Left renal cortex interstitium (tissue), 4 donors: Measurements from ENCODE around the gene NEK10. TPM values are rescaled to one million over a fixed set of nuclear protein-coding genes. Genes with fewer than 3 reads are reported as not detected.

Experiments
- DNase-seq, 4 donors: peaks; one replicate each; pipeline ENCODE4 v3.0.0-alpha.2; 2013; ENCODE audit warnings: low read depth in 4 of 4, low spot score in 2 of 4, missing footprints in 1 of 4
- polyA plus RNA-seq, 4 donors: library from polyadenylated mRNA; unstranded; fragments of 120-200 nt; gene quantifications; one replicate each; pipeline ENCODE4 v1.2.1, GENCODE V29; 2013; ENCODE audit not compliant: insufficient read length in 4 of 4

Gene NEK10
- polyA plus RNA-seq, 4 donors: 1.2 to 2.3 (median 2.0) TPM

- no peak for DNase-seq
Measured at GRCh38 chr3:27115352-27115751, 253.8 kb downstream of the NEK10 start.

- no peak for DNase-seq
Measured at GRCh38 chr3:27114684-27115083, 254.5 kb downstream of the NEK10 start.

- no peak for DNase-seq
Measured at GRCh38 chr3:27114129-27114528, 255.1 kb downstream of the NEK10 start.

- no peak for DNase-seq
Measured at GRCh38 chr3:27110020-27110419, 259.2 kb downstream of the NEK10 start.

GRCh38 chr3:27108322-27108721, 260.9 kb downstream of the NEK10 start:
- DNase-seq: no peak

- DNase-seq: no peak
Measured at GRCh38 chr3:27105904-27106303, 263.3 kb downstream of the NEK10 start.

- no peak for DNase-seq
Measured at GRCh38 chr3:27097182-27097581, 272.0 kb downstream of the NEK10 start.

GRCh38 chr3:27095553-27096222, 273.5 kb downstream of the NEK10 start:
- DNase-seq: no peak

GRCh38 chr3:27094721-27095120, 274.5 kb downstream of the NEK10 start:
- DNase-seq: no peak

GRCh38 chr3:27093771-27094170, 275.4 kb downstream of the NEK10 start:
- DNase-seq: no peak

- DNase-seq: no peak
Measured at GRCh38 chr3:27090275-27091041, 278.7 kb downstream of the NEK10 start.

- no peak for DNase-seq
Measured at GRCh38 chr3:27089645-27090044, 279.5 kb downstream of the NEK10 start.

GRCh38 chr3:27089068-27089467, 280.1 kb downstream of the NEK10 start:
- no peak for DNase-seq

GRCh38 chr3:27085829-27086730, 283.1 kb downstream of the NEK10 start:
- no peak for DNase-seq

GRCh38 chr3:27081992-27082607, 287.1 kb downstream of the NEK10 start:
- DNase-seq: no peak

- DNase-seq: no peak
Measured at GRCh38 chr3:27081566-27081965, 287.6 kb downstream of the NEK10 start.

GRCh38 chr3:27080258-27080525, 289.0 kb downstream of the NEK10 start:
- no peak for DNase-seq

GRCh38 chr3:27079427-27080257, 289.5 kb downstream of the NEK10 start:
- DNase-seq: no peak

- no peak for DNase-seq
Measured at GRCh38 chr3:27078246-27078913, 290.8 kb downstream of the NEK10 start.
